HepG2 (cell line): Measurements from ENCODE around the gene LMNTD1. TPM values are rescaled to one million over a fixed set of nuclear protein-coding genes. Genes with fewer than 3 reads are reported as not detected.

Experiments used
- AKNA ChIP-seq: sonication (generic); formaldehyde crosslinking; IDR thresholded peaks from 2 replicates; pipeline ENCODE4 v1.4.0; 2020; ENCODE audit warnings: missing genetic modification reagents, borderline replicate concordance
- FOXO1 ChIP-seq: sonication (generic); formaldehyde crosslinking; IDR thresholded peaks from 2 replicates; pipeline ENCODE4 v1.4.0; 2020; ENCODE audit warnings: missing genetic modification reagents
- FOXP1 ChIP-seq, 2 experiments: fragments of 450-650 bp in 1 of 2; IDR thresholded peaks; 2 replicates each; pipeline ENCODE4 v1.6.1; 2017 to 2018; ENCODE audit warnings: antibody characterized with exemption in 1 of 2
- KLF6 ChIP-seq: IDR thresholded peaks from 2 replicates; pipeline ENCODE4 v1.8.0; 2016; ENCODE audit warnings: missing biosample characterization, missing genetic modification reagents
- MAFK ChIP-seq, 2 experiments: IDR thresholded peaks in 1 of 2; conservative IDR thresholded peaks in 1 of 2; 2 replicates each; pipeline ENCODE4 v1.6.1; 2011; ENCODE audit warnings: improper control_type of control experiment in 2 of 2, low read length in 2 of 2
- POGZ ChIP-seq: sonication (generic); formaldehyde crosslinking; IDR thresholded peaks from 2 replicates; pipeline ENCODE4 v1.4.0; 2020; ENCODE audit warnings: mild to moderate bottlenecking, missing genetic modification reagents
- RNF2 ChIP-seq: fragments of 450-650 bp; conservative IDR thresholded peaks from 2 replicates; pipeline ENCODE4 v1.6.1; 2016; ENCODE audit warnings: low read depth
- SIN3B ChIP-seq: fragments of 150-350 bp; IDR thresholded peaks from 2 replicates; pipeline ENCODE4 v1.6.1; 2014; ENCODE audit warnings: low read length
- TAF1 ChIP-seq: sonication (generic); formaldehyde crosslinking; IDR thresholded peaks from 2 replicates; pipeline ENCODE4 v1.4.0; 2020; ENCODE audit warnings: missing genetic modification reagents
- ZNF160 ChIP-seq: sonication (generic); formaldehyde crosslinking; IDR thresholded peaks from 2 replicates; pipeline ENCODE4 v1.8.0; 2022; ENCODE audit warnings: mild to moderate bottlenecking, inconsistent platforms, missing genetic modification reagents
- ZNF235 ChIP-seq: sonication (generic); formaldehyde crosslinking; IDR thresholded peaks from 2 replicates; pipeline ENCODE4 v1.8.1; 2023; ENCODE audit warnings: mild to moderate bottlenecking, missing genetic modification reagents, borderline replicate concordance
- ZNF432 ChIP-seq: sonication (generic); formaldehyde crosslinking; IDR thresholded peaks from 2 replicates; pipeline ENCODE4 v1.5.0; 2020; ENCODE audit warnings: missing genetic modification reagents, mild to moderate bottlenecking, borderline replicate concordance
- ZNF569 ChIP-seq: sonication (generic); formaldehyde crosslinking; IDR thresholded peaks from 2 replicates; pipeline ENCODE4 v1.5.0; 2020; ENCODE audit warnings: mild to moderate bottlenecking, missing genetic modification reagents, moderate library complexity, borderline replicate concordance
- polyA plus RNA-seq, 8 experiments: library from polyadenylated mRNA; depleted of rRNA in 3 of 8; stranded (reverse) in 7 of 8; unstranded in 1 of 8; fragments of >200 nt; fragmentation: Illumina TruSeq in 4 of 8; extraction: Trizol in 4 of 8; gene quantifications; 2 replicates each; pipeline versions ENCODE4 v1.2.1 to v1.2.3, GENCODE V29; 2011 to 2016; ENCODE audit warnings: low read depth in 4 of 8, missing spikeins in 1 of 8, mixed read lengths in 1 of 8; ENCODE audit not compliant: insufficient read depth in 1 of 8
- total RNA-seq, 5 experiments: library from RNA; depleted of rRNA; stranded (reverse); fragments of >200 nt; fragmentation: Illumina TruSeq; extraction: Trizol; gene quantifications; 2 replicates each; pipeline ENCODE4 v1.2.3, GENCODE V29; 2016; ENCODE audit warnings: low read depth in 1 of 5
- TF ChIP-seq, protein P1 (sequence below): sonication (generic); formaldehyde crosslinking; IDR thresholded peaks from 2 replicates; pipeline ENCODE4 v1.5.1; 2020; ENCODE audit warnings: missing genetic modification reagents, mild to moderate bottlenecking, borderline replicate concordance
- TF ChIP-seq, protein P2 (sequence below): sonication (generic); formaldehyde crosslinking; IDR thresholded peaks from 2 replicates; pipeline ENCODE4 v1.5.0; 2020; ENCODE audit warnings: missing genetic modification reagents, mild to moderate bottlenecking, borderline replicate concordance

Gene LMNTD1
- total and polyA plus RNA-seq, 2 of the 13 experiments (the other 11 are each of a cell fraction or from before 2014, with no cell fraction given): not detected

DNA sequence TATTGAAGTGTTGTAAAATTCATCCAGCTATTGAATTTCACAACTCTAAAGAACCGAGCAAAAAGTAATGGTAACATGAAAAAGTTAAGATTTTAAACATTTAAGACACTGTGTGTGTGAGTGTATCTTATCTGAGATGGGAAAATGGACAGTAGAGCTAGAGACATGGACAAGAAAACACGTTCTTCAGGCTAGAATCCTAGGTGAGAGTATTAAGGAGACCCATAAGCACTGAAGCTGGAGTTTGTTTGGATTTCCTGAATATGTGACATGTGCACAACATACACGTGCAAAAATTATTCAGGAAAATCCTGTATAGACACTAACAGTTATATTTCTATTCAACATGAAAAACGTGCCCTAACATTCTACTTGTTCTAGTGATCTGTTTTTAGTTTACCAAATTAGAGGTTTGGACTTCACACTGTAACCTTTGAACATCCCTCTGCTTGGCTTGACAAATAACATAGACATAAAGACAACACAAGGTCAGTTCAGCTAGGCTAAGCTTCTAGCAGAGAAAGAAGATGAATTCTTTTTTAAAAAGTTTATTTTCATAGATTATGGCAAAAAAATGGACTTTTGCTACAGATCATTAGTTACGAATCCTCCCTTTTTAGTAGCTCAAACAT is 31.3 kb downstream of the LMNTD1 start (continued):
- TF ChIP-seq AKNA (CRISPR knock-in tag): no peak
- TF ChIP-seq, protein P1, sequence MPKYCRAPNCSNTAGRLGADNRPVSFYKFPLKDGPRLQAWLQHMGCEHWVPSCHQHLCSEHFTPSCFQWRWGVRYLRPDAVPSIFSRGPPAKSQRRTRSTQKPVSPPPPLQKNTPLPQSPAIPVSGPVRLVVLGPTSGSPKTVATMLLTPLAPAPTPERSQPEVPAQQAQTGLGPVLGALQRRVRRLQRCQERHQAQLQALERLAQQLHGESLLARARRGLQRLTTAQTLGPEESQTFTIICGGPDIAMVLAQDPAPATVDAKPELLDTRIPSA (CRISPR knock-in tag): no peak
- no peak for TF ChIP-seq TAF1 (CRISPR knock-in tag)
- TF ChIP-seq ZNF160: no peak
- TF ChIP-seq ZNF432 (CRISPR knock-in tag): no peak
- no peak for TF ChIP-seq RNF2
- TF ChIP-seq POGZ (CRISPR knock-in tag): peak; percentile 50
- TF ChIP-seq KLF6 (CRISPR knock-in tag): no peak
- no peak for TF ChIP-seq MAFK (conservative IDR thresholded peaks at IDR 0.05 in 1 of 2, IDR thresholded peaks at IDR 0.05 in 1 of 2; ENCODE audit: low read length in 2 of 2)
- TF ChIP-seq FOXP1 (IDR thresholded peaks at IDR 0.05): no peak
- peak; percentile 45; the same call in 1 of the 2 replicates for TF ChIP-seq FOXP1 (CRISPR knock-in tag; IDR thresholded peaks at IDR 0.05)
- TF ChIP-seq ZNF235: no peak
- TF ChIP-seq, protein P2, sequence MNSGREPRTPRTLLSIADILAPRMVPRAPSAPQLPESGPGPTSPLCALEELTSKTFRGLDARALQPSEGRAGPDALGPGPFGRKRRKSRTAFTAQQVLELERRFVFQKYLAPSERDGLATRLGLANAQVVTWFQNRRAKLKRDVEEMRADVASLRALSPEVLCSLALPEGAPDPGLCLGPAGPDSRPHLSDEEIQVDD (CRISPR knock-in tag): no peak
- TF ChIP-seq FOXO1 (CRISPR knock-in tag): peak; percentile 61; the same call in 1 of the 2 replicates
- TF ChIP-seq SIN3B: no peak
- TF ChIP-seq ZNF569 (CRISPR knock-in tag): no peak
